GM12872 (cell line): ENCODE results near the gene PRSS16.

ENCODE experiments used
- CTCF ChIP-seq: IDR thresholded peaks from 3 replicates; pipeline ENCODE4 v1.5.1; 2011; ENCODE audit warnings: low read depth, mild to moderate bottlenecking, low read length, moderate library complexity; ENCODE audit not compliant: insufficient read depth

PRSS16 gene

GRCh38 chr6:27238010-27238983 lies 9.2 kb upstream of the PRSS16 start:
- no peak for TF ChIP-seq CTCF

GRCh38 chr6:27239258-27239657 lies 8.2 kb upstream of the PRSS16 start:
- no peak for TF ChIP-seq CTCF

- no peak for TF ChIP-seq CTCF
These were observed 6.1 kb upstream of the PRSS16 start for GRCh38 chr6:27241443-27241842.

- no peak for TF ChIP-seq CTCF
These were observed 4.8 kb upstream of the PRSS16 start for GRCh38 chr6:27242589-27243265.

- no peak for TF ChIP-seq CTCF
These were observed 1.3 kb downstream of the PRSS16 start for GRCh38 chr6:27248783-27249182.

- TF ChIP-seq CTCF = no peak
These were observed 3.0 kb downstream of the PRSS16 start for GRCh38 chr6:27250277-27251111.

- no peak for TF ChIP-seq CTCF
These were observed 3.7 kb downstream of the PRSS16 start for GRCh38 chr6:27251112-27251605.
